ENCODE measurements around the gene GPR142. TPM values are rescaled to one million over a fixed set of nuclear protein-coding genes. Genes with fewer than 3 reads are reported as not detected.

GPR142 gene
- total and polyA plus RNA-seq, 2 donors (not counting 3 experiments of a cell fraction or from before 2014, with no cell fraction given): not detected

GRCh38 chr17:74328487-74328886 is 38.8 kb upstream of the GPR142 start:
- H3K4me1 ChIP-seq (ENCODE audit: control insufficient read depth, extremely low read depth, insufficient read depth, low read length): peaks cover 2% of the 10 kb centered on the region
- intact Hi-C loops (cut with micrococcal nuclease) (no loop called here), dilution Hi-C loops (cut with MboI; ENCODE audit: extremely low pct_ligation_motif_present, low sequenced_read_pairs) (no loop called here)
- H3K9me3 ChIP-seq (replicated peaks; ENCODE audit: control insufficient read depth, insufficient read depth, low read length): no peaks in the 10 kb centered on the region
- CTCF ChIA-PET: interaction anchor here (1.4 to 2.7 kb wide), 2 partner anchors 28 to 40 kb away, joined by 5 to 8 read pairs; partner anchors contain the start of gene GPR142
- no peak overlapping the region for H3K27ac ChIP-seq (ENCODE audit: insufficient read depth, low read depth, low read length)
- H3K9me1 ChIP-seq (replicated peaks; ENCODE audit: control insufficient read depth, extremely low read depth, insufficient read depth, low read length): no peaks in the 10 kb centered on the region
- no peak overlapping the region for H3K4me2 ChIP-seq (ENCODE audit: insufficient read depth, low read length)
- H3K27me3 ChIP-seq (ENCODE audit: control insufficient read depth in 2 of 2, insufficient read depth in 2 of 2, low read length in 2 of 2): peaks cover 0 to 4% of the 10 kb centered on the region in 2 experiments
- POLR2A ChIA-PET: no interaction called here
- DNase-seq (ENCODE audit: low read depth, low spot score) (no peak), FAIRE-seq (no peak)
- H4K20me1 ChIP-seq (replicated peaks; ENCODE audit: control insufficient read depth, extremely low read depth, insufficient read depth, low read length): no peaks in the 10 kb centered on the region
- no peak overlapping the region for H3K9ac ChIP-seq (replicated peaks; ENCODE audit: extremely low read depth, insufficient read depth, low read length)
- no peak for TF ChIP-seq GATA2 (IDR thresholded peaks at IDR 0.05; ENCODE audit: insufficient read depth, insufficient read length, low read depth, low read length)
- no peak for TF ChIP-seq EZH2 (IDR thresholded peaks at IDR 0.05; ENCODE audit: borderline replicate concordance, low read depth, low read length, severe bottlenecking)
- TF ChIP-seq POLR2AphosphoS5 (IDR thresholded peaks at IDR 0.05; ENCODE audit: insufficient read depth, low read depth, low read length): no peak
- TF ChIP-seq CTCF (IDR thresholded peaks at IDR 0.05; ENCODE audit: extremely low read depth in 1 of 2, insufficient read depth in 1 of 2, low read depth in 1 of 2, low read length in 2 of 2): no peak
- TF ChIP-seq POLR2A (IDR thresholded peaks at IDR 0.05; ENCODE audit: low read depth, low read length): no peak
- no peak for TF ChIP-seq FOS (IDR thresholded peaks at IDR 0.05; ENCODE audit: borderline replicate concordance, insufficient read depth, low read length)
- TF ChIP-seq MYC (IDR thresholded peaks at IDR 0.05; ENCODE audit: low read depth, low read length): no peak
- no peaks in the 10 kb centered on the region for H3K36me3 ChIP-seq (ENCODE audit: control insufficient read depth in 2 of 2, extremely low read depth in 1 of 2, insufficient read depth in 2 of 2, low read length in 2 of 2)
- H3K79me2 ChIP-seq (ENCODE audit: control insufficient read depth, insufficient read depth, low read length): no peaks in the 10 kb centered on the region
- no peak overlapping the region for H2AFZ ChIP-seq (ENCODE audit: low read depth, low read length)
- no peak overlapping the region for H3K4me3 ChIP-seq (replicated peaks in 1 of 3; ENCODE audit: insufficient read depth in 1 of 3, low read depth in 1 of 3, low read length in 3 of 3)
- no TSS peak for BruUV-seq (replicated peaks)
